ENCODE data around the gene ATP9B. TPM values are rescaled to one million over a fixed set of nuclear protein-coding genes. Genes with fewer than 3 reads are reported as not detected.

Gene ATP9B
- total RNA-seq, 3 donors from 2014 or later (not counting 1 experiment from before 2014, with no cell fraction given) = 66.0 to 78.9 (median 68.0) TPM

DNA sequence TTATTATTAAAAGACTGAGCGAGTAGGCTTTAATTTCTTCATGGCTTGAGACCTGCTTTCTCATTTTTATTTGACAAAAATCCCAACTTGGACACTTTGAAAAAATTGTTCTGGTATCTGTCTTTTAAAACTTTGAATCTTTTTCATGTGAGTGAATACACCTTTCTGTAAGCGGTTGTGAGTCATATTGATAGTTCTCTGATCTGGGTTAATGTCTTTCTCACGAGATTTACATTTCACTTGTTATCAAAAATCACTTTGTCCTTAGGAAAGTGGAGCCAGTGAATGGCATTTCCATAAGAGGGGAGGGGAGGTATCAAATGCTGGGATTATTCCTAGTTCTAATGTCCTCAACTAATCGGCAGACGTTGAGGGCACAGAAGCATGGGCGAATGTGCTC, 36.3 kb downstream of the ATP9B start:
- 95% methylated on average over 5 of the region's 6 CpGs for whole genome bisulfite sequencing (ENCODE audit: insufficient coverage)
- H3K4me1 Mint-ChIP-seq = peaks cover 28 to 55% of the 10 kb centered on the region in 2 donors
- ATAC-seq = no peak

GRCh38 chr18:79106084-79106483, 36.9 kb downstream of the ATP9B start:
- Mint-ChIP-seq H3K9me3 (no peaks in the 10 kb centered on the region), H3K4me1 (peaks cover 28 to 49% of the 10 kb centered on the region in 2 donors), H3K27me3 (ENCODE audit: low read depth in 2 of 2) (no peaks in the 10 kb centered on the region), H3K27ac (no peak overlapping the region), H3K4me3 (no peak overlapping the region), H3K36me3 (no peaks in the 10 kb centered on the region)
- WGBS (ENCODE audit: insufficient coverage) = 79% methylated on average over 5 of the region's 5 CpGs
- Histone ChIP-seq H3K9me3 (ENCODE audit: control insufficient read depth, insufficient read depth, low read length) (no peaks in the 10 kb centered on the region), H3K36me3 (ENCODE audit: control insufficient read depth, insufficient read depth, low read length) (no peaks in the 10 kb centered on the region), H3K4me1 (ENCODE audit: control insufficient read depth, insufficient read depth, low read length) (no peaks in the 10 kb centered on the region), H3K27me3 (ENCODE audit: control insufficient read depth, insufficient read depth, low read length) (no peaks in the 10 kb centered on the region), H3K4me3 (ENCODE audit: low read length) (no peak overlapping the region), H3K27ac (ENCODE audit: low read length) (no peak overlapping the region)
- ATAC-seq (no peak), DNase-seq (no peak)
- intact Hi-C loops (cut with micrococcal nuclease) = no loop called here
- TF ChIP-seq, protein P1, sequence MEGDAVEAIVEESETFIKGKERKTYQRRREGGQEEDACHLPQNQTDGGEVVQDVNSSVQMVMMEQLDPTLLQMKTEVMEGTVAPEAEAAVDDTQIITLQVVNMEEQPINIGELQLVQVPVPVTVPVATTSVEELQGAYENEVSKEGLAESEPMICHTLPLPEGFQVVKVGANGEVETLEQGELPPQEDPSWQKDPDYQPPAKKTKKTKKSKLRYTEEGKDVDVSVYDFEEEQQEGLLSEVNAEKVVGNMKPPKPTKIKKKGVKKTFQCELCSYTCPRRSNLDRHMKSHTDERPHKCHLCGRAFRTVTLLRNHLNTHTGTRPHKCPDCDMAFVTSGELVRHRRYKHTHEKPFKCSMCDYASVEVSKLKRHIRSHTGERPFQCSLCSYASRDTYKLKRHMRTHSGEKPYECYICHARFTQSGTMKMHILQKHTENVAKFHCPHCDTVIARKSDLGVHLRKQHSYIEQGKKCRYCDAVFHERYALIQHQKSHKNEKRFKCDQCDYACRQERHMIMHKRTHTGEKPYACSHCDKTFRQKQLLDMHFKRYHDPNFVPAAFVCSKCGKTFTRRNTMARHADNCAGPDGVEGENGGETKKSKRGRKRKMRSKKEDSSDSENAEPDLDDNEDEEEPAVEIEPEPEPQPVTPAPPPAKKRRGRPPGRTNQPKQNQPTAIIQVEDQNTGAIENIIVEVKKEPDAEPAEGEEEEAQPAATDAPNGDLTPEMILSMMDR (IDR thresholded peaks at IDR 0.05) = no peak

More for the DNA sequence above, 36.3 kb downstream of the ATP9B start:
- no peak for DNase-seq
- Histone ChIP-seq H3K27ac (ENCODE audit: low read length) (no peak overlapping the region), H3K36me3 (ENCODE audit: control insufficient read depth, insufficient read depth, low read length) (no peaks in the 10 kb centered on the region), H3K9me3 (ENCODE audit: control insufficient read depth, insufficient read depth, low read length) (no peaks in the 10 kb centered on the region), H3K27me3 (ENCODE audit: control insufficient read depth, insufficient read depth, low read length) (no peaks in the 10 kb centered on the region), H3K4me1 (ENCODE audit: control insufficient read depth, insufficient read depth, low read length) (no peaks in the 10 kb centered on the region), H3K4me3 (ENCODE audit: low read length) (no peak overlapping the region)
- TF ChIP-seq, protein P1 (IDR thresholded peaks at IDR 0.05) = no peak
- H3K27ac Mint-ChIP-seq = no peak overlapping the region
- intact Hi-C loops (cut with micrococcal nuclease) = no loop called here
- no peak overlapping the region for H3K4me3 Mint-ChIP-seq
- no peaks in the 10 kb centered on the region for H3K36me3 Mint-ChIP-seq
- no peaks in the 10 kb centered on the region for H3K27me3 Mint-ChIP-seq (ENCODE audit: low read depth in 2 of 2)
- no peaks in the 10 kb centered on the region for H3K9me3 Mint-ChIP-seq

- TF ChIP-seq, protein P1 (IDR thresholded peaks at IDR 0.05) = no peak
Observed at GRCh38 chr18:79107886-79108285, 38.7 kb downstream of the ATP9B start.

DNA sequence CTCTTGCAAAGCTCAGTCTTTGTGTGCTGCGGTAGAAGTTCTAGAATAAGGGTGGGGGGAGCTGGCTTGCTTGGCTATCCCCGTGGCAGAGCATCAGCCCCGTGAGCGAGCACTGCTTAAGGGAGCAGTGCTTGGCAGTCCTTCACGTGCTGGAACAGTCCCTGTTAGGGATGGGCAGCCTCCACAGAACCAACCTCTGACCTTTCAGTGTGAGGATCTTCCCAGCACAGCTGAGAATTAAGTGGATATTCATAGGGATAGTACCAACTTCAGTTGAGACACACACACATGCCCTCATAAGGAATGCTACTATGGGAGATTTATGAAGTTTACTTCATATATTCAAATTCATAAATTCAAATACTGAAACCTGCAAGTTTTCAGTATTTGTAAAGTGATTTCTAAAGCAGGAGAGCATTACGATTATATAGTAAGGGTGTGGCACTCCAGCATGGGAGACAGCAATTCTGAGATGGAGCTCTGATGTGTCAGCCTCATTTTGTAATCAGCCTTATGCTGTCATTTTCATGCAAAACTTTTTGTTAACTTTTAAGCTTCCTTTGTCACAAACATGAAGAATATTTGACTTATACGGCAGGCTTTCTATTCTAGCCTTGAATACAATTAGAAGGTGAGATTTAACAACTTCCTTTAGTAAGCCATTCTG, 39.5 kb downstream of the ATP9B start:
- Histone ChIP-seq H3K4me3 (ENCODE audit: low read length) (no peak overlapping the region), H3K27ac (ENCODE audit: low read length) (no peak overlapping the region), H3K36me3 (ENCODE audit: control insufficient read depth, insufficient read depth, low read length) (no peaks in the 10 kb centered on the region), H3K9me3 (ENCODE audit: control insufficient read depth, insufficient read depth, low read length) (no peaks in the 10 kb centered on the region), H3K27me3 (ENCODE audit: control insufficient read depth, insufficient read depth, low read length) (no peaks in the 10 kb centered on the region), H3K4me1 (ENCODE audit: control insufficient read depth, insufficient read depth, low read length) (no peaks in the 10 kb centered on the region)
- H3K4me1 Mint-ChIP-seq = peaks cover 20 to 32% of the 10 kb centered on the region in 2 donors
- WGBS (ENCODE audit: insufficient coverage) = 91% methylated on average over 6 of the region's 7 CpGs
- H3K27ac Mint-ChIP-seq = no peak overlapping the region
- no peak overlapping the region for H3K4me3 Mint-ChIP-seq
- intact Hi-C loops (cut with micrococcal nuclease) = no loop called here
- no peaks in the 10 kb centered on the region for H3K9me3 Mint-ChIP-seq
- DNase-seq = no peak
- TF ChIP-seq, protein P1 (IDR thresholded peaks at IDR 0.05) = no peak
- no peak for ATAC-seq
- H3K27me3 Mint-ChIP-seq (ENCODE audit: low read depth in 2 of 2) = no peaks in the 10 kb centered on the region
- no peaks in the 10 kb centered on the region for H3K36me3 Mint-ChIP-seq

More at GRCh38 chr18:79107886-79108285, 38.7 kb downstream of the ATP9B start:
- no peaks in the 10 kb centered on the region for H3K36me3 ChIP-seq (ENCODE audit: control insufficient read depth, insufficient read depth, low read length)
- no peaks in the 10 kb centered on the region for H3K4me1 ChIP-seq (ENCODE audit: control insufficient read depth, insufficient read depth, low read length)
- Mint-ChIP-seq H3K27me3 (ENCODE audit: low read depth in 2 of 2) (no peaks in the 10 kb centered on the region), H3K4me1 (peaks cover 28 to 38% of the 10 kb centered on the region in 2 donors), H3K9me3 (no peaks in the 10 kb centered on the region), H3K4me3 (no peak overlapping the region), H3K36me3 (no peaks in the 10 kb centered on the region), H3K27ac (no peak overlapping the region)
- no peaks in the 10 kb centered on the region for H3K9me3 ChIP-seq (ENCODE audit: control insufficient read depth, insufficient read depth, low read length)
- H3K27ac ChIP-seq (ENCODE audit: low read length) = no peak overlapping the region
- H3K4me3 ChIP-seq (ENCODE audit: low read length) = no peak overlapping the region
- DNase-seq (no peak), ATAC-seq (no peak)
- intact Hi-C loops (cut with micrococcal nuclease) = no loop called here
- WGBS (ENCODE audit: insufficient coverage) = 99% methylated on average over 4 of the region's 4 CpGs
- no peaks in the 10 kb centered on the region for H3K27me3 ChIP-seq (ENCODE audit: control insufficient read depth, insufficient read depth, low read length)

Data from natural killer cell (primary cell).